Heart left ventricle (tissue), 13 donors: Measurements from ENCODE around the gene PCK1.

Experiments
- POLR2A ChIP-seq, 2 donors: fragments of 450-650 bp; IDR thresholded peaks; one replicate each; pipeline ENCODE4 v1.6.1; 2017; ENCODE audit warnings: antibody characterized with exemption in 2 of 2, mild to moderate bottlenecking in 2 of 2, moderate library complexity in 2 of 2
- TF ChIP-seq, protein P1 (sequence below), 12 donors: fragments of 200-600 bp; sonication (generic) in 4 of 12; IDR thresholded peaks; one replicate each; pipeline versions ENCODE4 v1.5.0 to v1.8.0; 2018 to 2022; ENCODE audit warnings: antibody characterized with exemption in 12 of 12, mild to moderate bottlenecking in 5 of 12
- donor health status: ischemic (EF 13 %, LVEDD 7.1; RV severe dilation, severe dysfunction).
- donor health status: DM: no; HTN: yes; CAD: no.
- donor health status: DM: no; HTN: no; CAD: no.
- donor health status: ischemic (EF 25% LVEDD 6.9; RV normal size, moderate dysfunction).
- donor health status: ischemic (EF 25% LVEDD 5.7; RV mildly dilated, moderate dysfunction).
- donor health status: ischemic (EF 35%, LVEDD 5.7; RV mildly dilated, moderate dysfunction).
- donor health status: nonischemic (EF 11% LVEDD 7.7; RV severe dilation, severe dysfunction).
- donor health status: DM: yes; HTN: yes; CAD: no.
- donor health status: PGD.
- donor health status: ischemic (EF 29% LVEDD 5.4; RV normal size, mild dysfunction).
- donor health status: nonischemic (EF 23%, LVEDD 6.1; RV moderate dilation, normal function).

DNA sequence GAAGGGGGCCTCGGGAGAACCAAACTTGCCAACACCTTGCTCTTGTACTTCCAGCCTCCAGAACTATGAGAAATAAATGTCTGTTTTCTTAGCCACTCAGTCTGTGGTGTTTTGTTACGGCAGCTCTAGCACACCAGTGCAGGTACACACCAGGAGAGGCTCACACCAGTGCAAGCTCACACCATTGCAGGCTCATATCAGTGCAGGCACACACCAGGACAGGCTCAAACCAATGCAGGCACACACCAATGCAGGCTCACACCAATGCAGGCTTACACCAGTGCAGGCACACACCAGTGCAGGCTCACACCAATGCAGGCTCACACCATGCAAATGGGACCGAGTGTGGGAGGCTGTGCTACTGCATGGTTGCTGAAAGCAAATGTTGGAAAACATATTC, 31.1 kb upstream of the PCK1 start:
- TF ChIP-seq, protein P1, sequence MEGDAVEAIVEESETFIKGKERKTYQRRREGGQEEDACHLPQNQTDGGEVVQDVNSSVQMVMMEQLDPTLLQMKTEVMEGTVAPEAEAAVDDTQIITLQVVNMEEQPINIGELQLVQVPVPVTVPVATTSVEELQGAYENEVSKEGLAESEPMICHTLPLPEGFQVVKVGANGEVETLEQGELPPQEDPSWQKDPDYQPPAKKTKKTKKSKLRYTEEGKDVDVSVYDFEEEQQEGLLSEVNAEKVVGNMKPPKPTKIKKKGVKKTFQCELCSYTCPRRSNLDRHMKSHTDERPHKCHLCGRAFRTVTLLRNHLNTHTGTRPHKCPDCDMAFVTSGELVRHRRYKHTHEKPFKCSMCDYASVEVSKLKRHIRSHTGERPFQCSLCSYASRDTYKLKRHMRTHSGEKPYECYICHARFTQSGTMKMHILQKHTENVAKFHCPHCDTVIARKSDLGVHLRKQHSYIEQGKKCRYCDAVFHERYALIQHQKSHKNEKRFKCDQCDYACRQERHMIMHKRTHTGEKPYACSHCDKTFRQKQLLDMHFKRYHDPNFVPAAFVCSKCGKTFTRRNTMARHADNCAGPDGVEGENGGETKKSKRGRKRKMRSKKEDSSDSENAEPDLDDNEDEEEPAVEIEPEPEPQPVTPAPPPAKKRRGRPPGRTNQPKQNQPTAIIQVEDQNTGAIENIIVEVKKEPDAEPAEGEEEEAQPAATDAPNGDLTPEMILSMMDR (IDR thresholded peaks at IDR 0.05) = no peak
- TF ChIP-seq POLR2A (IDR thresholded peaks at IDR 0.05) = no peak
